ENCODE measurements around the gene TSR2.
A peak's percentile ranks its signal among the peaks of the same experiment; 100 is the strongest.

TSR2 gene, protein sequence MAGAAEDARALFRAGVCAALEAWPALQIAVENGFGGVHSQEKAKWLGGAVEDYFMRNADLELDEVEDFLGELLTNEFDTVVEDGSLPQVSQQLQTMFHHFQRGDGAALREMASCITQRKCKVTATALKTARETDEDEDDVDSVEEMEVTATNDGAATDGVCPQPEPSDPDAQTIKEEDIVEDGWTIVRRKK

DNA sequence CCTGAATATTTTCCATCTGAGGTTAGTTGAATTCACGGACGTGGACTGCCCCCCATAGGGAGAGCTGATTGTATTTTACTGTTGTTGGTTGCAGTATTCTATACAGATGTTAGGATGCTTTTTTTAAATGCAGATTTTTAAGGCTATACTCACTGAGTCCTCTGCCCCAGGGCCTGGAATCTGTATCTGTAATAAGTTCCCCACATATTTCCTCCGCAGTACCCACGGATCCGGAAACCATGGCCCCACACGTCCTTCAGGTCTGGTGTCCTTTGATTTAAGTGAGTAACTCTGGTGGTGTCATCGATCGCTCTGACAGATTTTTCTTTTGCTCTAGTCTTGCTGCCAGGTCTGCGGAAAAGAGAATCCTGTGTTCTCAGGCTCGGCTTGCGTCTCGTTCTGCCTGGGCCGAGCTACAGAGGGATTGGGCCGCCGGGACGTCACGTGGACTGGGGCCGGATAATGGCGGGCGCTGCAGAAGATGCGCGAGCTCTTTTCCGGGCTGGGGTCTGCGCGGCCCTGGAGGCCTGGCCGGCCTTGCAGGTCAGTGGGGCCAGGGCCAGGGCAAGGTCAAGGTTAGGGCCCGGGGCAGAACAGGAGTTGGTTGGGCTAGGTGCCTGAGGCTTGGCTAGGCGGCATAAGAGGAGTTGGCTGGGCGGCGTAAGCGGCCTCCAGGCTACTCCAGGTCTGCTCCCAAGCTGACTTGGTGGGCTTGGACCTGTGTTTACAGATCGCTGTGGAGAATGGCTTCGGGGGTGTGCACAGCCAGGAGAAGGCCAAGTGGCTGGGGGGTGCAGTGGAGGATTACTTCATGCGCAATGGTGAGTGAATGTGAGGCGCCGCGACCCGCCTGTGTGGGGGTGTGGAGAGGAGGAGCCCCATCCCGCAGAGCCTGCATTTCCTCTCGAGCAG lies at the start of gene TSR2:
Gene TSR2, plus strand, starts transcription at position 445 of the 912 bp plus-strand sequence. Its CDS starts 18 bp downstream, at position 463.
- peak; percentile 85 for DNase-seq (ENCODE audit: low spot score)

DNA sequence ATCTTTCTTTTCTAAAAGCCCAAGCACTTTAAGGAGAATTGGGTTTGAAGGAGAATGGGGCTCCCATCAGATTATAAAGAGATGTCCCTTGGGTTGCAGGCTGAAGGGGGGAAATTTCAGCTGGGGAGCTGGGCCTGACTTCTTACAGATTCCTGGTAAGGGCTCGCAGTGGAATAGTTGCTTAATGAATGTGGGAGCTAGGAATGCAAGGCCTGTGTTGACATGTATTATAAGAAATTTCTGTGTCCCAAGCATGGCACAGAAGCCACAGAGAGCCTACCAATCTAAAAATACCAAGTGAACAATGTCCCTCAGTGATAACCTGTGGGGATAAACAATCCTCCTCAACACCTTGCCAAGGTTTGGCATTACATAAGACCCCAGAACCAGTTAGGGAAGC lies 43.1 kb upstream of the TSR2 start:
- DNase-seq (ENCODE audit: low spot score): no peak

DNA sequence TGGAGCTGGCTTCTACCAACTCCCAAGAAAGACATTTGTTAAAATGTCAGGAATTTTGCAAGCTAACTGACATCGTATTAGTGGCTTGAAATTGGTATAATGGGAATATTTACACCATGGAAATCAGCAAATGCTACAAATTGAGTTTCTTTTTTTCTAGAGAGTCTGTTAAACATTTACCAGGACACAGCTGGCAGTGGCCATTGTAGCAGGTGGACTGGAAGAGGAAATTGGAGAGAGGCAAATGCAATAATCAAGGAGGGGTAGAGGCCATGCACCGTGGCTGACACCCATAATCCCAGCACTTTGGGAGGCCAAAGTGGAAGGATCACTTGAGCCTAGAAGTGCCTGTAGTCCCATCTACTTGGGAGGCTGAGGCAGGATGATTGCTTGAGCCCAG lies 32.9 kb upstream of the TSR2 start:
- no peak for DNase-seq (ENCODE audit: low spot score)

DNA sequence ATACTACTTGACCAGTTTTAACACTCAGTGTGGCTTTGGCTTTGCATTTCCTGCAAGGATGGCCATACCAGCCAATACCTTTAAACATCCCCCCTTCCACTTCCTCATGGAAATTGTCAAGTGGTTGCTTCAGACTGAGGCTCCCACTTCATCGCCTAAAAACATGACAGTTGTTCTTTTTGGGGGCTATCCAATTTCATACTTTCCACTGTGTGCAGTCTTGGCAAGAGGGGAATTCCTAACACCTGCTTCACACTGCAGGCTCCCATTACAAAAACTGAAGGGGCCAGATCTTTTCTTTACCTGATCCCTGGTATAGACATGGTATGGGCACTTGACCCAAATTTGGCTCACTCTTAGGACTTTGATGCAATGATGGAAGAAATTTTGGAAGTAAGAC lies 28.5 kb upstream of the TSR2 start:
- peak; percentile 16 for DNase-seq (ENCODE audit: low spot score)

DNA sequence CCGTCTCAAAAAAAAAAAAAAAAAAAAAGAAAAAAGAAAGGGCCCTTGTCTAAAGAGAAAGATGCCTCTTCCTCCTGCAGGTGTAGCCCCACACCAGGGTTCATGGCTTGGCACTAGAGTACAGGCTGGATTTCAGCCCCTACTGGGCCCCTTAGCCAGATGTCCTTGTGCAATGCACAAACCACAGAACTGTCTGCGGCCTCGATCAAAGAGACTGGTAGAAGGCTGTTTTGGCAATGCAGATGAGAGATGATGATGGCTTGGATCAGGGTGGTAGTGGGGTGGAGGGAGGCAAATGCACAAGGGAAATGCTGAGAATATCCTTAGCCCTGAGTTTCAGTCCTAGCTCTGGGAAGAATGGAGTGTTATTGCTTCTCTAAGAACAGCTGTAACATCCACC lies 26.5 kb upstream of the TSR2 start:
- DNase-seq (ENCODE audit: low spot score): no peak

DNA sequence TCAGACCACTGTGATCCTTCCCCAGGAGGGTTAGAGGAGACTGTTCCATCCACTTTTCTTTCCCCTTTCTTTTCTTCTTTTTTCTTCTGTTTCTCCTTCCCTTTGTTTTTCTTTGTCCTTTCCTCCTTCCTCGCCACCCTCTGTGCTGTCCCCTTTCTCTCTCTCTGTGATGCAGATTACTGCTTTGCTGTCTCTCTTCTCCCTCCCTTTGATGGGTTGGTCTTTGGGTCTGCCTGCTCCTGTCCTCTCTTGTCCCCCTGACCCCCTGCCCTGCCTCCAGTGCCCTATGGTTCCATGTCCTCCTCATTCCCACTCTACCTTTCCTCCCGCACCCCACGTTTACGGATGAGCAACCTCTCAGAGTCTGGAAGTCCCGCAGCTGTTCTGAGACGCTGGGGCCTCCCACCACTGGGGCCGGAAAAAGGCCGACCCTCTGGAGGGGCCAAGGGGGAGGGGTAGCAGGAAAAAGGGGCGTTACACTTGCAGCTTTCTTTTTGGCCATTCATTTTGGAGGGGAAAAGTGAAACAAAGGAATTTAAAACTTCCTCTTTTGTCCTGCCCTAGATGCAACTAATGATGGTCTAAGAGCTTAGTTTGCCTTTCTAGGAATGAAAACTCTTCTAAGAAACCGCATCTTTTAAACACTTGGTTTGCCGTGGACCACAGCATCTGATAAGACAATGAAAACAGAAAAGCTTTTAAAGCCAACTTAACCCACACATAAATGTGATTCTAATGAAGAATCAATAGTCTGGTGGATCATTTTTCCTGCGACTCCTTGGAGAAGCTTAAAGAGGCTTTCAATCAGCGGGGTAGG lies 24.5 kb upstream of the TSR2 start:
- DNase-seq (ENCODE audit: low spot score): no peak

DNA sequence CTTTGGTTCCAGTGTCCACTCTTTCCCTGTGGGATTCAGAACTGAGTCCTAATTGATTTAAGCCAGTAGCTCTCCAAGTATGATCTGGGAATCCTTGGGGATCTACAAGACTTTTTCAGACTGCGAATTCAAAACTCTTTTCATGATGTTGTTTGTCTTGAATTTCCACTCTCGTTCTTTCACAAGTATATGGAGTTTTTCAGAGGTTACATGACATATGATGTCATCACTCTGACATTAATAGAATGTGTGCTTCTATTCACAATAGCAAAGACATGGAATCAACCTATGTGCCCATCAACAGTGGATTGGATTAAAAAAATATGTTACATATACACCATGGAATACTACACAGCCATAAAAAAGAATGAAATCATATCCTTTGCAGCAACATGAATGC lies 23.2 kb upstream of the TSR2 start:
- DNase-seq (ENCODE audit: low spot score): no peak

DNA sequence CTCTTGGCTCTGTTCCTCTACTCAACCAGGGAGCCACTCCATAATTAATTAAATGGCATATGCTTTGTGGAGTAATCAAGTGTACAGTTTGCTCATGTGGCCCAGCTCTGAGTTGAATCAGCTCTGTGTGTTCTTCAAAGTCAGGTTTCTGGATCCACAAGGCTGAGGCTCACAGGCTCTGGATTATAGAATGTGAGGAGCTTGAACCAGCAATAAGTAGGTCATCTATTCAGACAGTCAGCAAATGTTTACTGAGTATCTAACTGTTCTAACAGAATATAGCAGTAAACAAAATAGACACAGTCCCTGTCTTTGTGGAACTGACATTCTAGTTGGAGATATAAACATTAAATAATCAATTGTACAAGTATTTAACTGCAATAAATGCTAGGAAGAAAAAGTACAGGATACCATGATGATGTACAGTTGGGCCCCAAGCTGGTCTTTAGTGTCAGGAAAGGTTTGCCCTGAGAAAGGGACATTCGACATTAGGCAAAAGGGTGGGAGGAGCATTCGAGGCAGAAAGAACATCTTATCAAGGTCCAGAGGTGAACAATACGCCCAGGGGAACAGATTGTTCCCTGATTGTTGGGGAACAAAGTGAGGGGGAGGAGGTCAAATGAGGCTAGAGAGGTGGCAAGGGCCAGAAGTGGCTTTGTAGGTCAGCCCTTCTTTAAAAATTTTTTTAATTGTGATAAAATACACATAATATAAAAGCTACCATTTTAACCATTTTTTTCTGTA lies 20.5 kb upstream of the TSR2 start:
- peak; percentile 27 for DNase-seq (ENCODE audit: low spot score)

DNA sequence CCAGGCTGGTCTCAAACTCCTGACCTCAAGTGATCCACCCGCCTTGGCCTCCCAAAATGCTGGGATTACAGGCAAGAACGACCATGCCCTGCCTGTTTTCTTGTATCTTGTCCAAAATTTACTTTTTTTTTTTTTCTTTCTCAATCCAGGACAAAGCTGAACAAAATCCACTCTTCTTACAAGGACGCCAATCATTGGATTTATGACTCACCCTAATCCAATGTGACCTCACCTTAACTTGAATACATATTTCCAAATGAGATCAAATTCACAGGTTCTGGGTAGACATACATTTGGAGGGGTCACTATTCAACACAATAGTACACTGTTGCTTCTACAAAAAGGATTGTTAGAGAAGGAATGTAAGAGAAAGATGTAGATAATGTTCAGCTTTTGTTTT lies 18.0 kb upstream of the TSR2 start:
- DNase-seq (ENCODE audit: low spot score): no peak

DNA sequence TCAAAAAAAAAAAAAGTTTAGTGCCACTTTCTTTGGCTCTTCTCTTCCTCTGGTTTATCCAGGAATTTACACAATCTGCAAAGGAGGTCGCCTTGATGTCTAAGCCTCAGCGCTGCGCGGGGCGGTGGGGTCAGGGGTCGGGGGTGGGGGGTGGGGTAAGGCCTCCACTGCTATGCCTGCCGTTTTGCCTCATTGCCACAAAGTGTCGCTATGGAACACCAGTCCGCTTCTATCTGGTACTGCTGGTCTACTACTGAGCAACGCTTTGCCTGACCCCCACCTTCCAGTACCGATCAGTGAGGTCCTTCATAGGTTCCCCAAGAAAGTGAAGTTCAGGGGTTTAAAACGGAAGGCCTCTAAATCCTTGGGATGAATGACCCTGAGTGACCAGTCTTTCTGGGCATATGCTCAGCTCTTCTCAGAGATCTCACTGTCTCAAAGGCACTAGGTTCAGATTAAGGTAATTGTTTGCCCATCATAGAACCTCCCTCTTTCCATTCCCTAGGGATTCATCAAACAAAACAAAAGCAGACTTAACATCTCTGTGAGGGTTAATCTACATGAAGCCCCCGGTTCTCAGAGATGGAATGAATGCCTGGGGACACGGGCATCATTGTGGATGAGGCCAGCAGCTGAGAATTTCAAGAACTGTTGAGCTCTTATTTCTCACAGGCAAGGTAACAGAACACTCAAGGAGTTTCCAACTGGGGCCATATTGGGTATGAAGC lies 16.9 kb upstream of the TSR2 start:
- DNase-seq (ENCODE audit: low spot score): no peak

DNA sequence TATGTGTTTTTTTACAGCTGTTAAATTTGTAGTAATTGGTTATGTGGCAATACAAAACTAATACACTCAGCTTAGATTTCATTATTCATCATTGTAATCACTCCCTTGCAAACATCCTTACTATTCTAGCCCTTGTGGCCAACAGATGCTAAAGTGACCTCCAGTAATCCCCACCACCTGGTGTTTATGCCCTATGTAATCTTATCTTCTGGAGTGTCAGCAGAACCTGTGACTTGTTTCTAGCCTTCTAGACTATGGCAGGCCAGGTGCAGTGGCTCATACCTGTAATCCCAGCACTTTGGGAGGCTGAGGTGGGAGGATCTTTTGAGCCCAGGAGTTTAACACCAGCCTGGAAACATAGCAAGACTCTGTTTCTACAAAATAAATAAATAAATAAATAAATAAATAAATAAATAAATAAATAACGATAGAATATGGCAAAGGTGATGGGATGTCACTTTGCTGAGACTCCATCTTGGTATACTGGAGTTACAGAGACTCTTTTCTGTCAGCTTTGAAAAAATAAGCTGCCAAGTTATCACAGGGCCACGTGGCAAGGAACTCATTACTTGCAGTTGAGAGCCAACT lies 12.3 kb upstream of the TSR2 start:
- no peak for DNase-seq (ENCODE audit: low spot score)

DNA sequence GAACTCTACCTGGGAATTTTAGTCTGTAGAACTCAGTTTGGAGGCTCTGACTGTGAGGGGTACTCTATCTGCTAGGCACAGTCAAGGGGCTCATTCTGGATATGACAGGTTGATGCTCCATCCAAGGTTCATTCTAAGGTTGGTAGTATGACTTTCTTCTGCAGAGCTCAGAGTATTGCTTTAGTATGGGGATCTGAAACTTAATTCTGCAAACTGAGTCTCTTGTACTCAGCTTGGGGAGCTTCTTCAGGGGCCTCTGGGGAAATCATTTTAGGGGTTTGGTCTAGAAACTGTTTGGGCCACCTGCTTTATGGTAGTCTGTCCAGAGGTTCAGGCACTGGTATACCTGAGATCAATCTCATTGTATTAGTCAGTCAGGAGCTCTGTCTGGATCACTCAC lies 9.7 kb upstream of the TSR2 start:
- DNase-seq (ENCODE audit: low spot score): no peak

DNA sequence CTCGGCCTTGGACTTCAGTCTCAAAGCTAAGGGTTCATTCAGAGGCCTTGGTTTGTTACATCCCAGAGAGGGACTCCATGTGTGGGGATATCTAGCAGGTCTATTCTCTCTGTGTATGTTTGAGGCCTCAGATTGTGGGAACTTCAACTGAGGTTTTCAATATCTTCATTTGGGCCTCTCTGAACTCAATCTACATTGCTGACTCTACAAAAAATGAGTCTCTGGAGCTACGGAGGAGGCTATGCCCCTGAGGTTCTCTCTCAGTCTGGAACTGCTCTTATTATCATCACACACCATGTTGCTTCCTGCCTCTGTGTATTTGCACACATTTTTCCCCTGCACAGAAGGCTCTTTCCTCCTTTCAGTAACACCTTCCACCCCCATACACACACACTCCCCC lies 5.1 kb upstream of the TSR2 start:
- DNase-seq (ENCODE audit: low spot score): no peak

DNA sequence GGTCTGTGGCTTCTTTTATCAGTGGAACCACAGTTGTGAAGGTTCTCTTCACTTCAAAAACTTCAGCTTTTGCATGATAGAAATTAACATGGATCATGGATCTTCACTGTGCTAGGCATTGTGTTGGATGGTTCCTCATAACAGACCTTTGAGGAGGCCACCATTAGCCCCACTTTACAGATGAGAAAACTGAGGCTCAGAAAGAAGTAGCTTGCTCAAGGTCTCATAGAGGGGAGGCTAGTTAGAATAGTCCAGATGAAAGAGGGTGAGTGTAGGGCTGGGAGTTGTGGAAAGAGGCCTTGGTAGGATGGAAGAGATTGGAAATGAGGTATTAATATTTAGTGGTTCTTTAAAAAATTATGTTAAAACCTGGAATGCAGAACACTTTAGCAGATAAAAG lies 2.6 kb downstream of the TSR2 start:
- DNase-seq (ENCODE audit: low spot score): no peak

DNA sequence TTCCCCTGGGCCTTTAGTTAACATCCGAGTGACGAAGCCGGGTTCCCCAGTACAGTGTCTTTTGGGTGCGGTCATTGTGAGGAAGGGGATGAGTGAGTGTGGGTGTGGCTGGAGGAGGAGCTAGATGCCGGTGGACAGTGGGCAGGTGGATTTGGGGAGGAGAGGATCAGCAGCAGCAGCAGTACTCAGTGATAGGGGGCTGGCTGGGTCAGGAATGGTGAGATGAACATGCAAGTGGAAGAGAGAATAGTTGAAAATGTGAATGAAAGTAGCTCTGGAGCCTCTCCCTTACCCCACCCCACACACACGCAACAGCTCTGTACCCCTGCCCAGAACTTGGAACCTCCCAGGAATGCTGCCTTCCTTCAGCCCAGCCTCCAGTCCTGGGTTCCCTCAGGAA lies 4.5 kb downstream of the TSR2 start:
- DNase-seq (ENCODE audit: low spot score): no peak

DNA sequence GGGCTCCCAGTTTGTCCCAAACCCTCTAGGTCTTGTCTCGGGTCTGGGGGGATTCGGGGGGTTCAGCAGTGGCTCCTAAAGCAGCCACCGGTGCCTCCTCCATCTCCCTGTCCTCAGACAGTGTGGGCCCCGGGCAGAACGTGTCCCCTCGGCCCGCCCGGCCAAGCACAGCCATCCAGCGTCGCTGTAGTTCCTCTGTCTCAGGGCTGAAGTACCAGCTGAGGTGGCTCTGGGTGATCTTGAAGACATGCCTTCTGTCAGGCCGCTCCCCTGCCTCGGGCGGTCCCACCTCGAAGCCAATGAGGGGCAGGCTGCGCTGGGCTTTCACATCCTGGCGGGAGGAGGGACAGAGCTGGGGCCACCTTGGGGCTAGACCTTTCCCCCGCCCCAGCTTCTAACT lies 5.9 kb downstream of the TSR2 start:
- DNase-seq (ENCODE audit: low spot score): no peak

DNA sequence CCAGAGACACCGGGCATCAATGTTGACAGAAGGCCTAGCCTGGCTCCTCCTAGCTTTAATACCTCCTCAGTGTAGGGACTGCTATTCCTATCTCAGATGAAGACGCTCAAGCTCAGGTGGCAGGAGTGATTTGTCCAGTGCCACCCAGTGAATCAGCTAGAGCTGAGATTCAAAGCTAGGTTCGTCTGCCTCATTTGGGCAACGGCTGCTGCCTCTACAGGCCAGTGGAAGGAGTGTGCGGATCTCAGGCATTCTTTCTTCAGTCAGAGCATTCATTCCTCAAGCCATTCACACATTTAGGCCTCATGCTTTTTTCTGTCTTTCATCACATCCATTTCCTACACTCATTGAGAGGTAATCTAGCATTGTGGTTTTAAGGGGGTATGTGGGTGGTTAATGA lies 7.3 kb downstream of the TSR2 start:
- DNase-seq (ENCODE audit: low spot score): peak; percentile 19

DNA sequence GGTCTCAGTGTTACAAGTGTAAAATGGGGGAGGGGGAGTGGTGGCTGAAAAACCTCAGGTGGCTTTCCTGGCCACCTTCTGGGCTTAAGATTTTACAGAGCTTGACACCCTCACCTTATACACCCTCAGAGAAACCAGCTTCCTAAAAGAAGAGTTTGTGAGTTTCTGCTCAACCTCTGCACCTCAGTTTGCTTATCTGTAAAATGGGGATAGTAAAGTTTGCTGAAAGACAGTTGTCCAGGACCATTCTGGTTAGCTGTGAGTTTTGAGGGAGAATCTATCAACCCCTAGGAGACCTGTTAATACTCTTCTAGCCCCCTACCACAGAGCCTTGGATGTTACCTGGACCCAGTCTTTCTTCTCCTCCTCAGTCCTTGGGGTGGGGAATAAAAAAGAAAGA lies 9.7 kb downstream of the TSR2 start:
- DNase-seq (ENCODE audit: low spot score): no peak

DNA sequence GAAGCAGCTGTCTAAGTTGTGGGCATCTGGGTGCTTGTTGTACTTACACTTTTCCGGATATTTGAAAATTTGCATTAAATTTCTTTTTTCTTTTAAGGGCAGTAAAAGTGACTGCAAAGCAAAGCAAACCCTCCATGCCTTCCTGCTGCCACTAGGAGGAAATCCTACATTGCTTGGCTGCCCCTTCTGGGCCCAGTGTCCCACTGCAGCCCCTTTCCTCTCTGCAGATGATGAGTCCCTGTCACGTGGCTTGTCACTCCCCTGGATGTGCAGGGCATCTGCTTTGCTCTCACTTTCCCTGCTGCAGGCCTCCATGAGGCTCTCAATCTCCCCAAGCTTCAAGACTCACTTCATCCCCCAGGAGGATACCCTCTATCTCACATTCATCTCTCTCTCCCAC lies 12.7 kb downstream of the TSR2 start:
- DNase-seq (ENCODE audit: low spot score): peak; percentile 16

DNA sequence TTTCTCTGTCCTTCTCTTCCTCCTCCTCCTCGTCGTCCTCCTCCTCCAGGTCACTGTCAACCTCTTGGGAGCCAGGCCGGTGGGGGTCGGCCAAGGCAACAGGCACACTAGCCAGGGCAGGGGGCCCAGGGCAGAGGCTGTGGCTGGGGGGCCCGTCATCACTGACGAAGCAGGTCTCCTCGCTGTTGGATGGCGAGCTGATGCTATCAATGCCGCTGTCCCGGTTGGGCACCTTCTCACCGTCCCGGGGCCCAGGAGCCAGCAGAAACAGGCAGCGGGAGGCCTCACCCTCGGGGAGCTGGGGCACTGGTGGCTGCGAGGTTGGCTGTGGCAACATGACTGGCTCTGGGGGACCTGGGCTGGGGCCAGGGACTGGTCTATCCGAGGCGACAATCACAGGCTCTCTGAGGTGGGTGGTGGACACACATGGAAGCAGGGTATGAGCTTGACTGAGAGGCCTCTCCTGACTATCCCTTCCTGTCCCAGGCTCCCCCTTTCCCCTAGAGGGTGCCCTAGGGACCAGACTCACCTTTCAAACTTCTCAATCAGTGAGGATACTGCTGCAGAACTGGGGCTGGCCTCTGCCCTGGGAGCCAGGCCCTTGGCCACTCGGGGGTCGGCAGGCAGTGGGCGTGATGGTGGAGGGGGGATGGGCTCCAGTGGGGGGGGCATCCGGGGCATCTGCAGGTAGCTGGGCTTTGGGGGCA lies 30.0 kb downstream of the TSR2 start:
- no peak for DNase-seq (ENCODE audit: low spot score)

Data from cerebellar cortex (tissue), 1 donor.